Smooth muscle cell (in vitro differentiated cells): ENCODE data around the gene LUZP2. TPM values are rescaled to one million over a fixed set of nuclear protein-coding genes. Genes with fewer than 3 reads are reported as not detected.
"Not testable (repeated sequence)": the region's sequence is repeated elsewhere in the genome, so short reads cannot be mapped to it uniquely, and the experiment has no call there.

Source experiments
- DNase-seq: peaks from one replicate; lab custom pipeline; 2025; ENCODE audit not compliant: unreplicated experiment; lab: John Stamatoyannopoulos, UW
- H2AFZ ChIP-seq: fragments of 200-600 bp; sonication (generic); 2 replicates; pipeline ENCODE4 v1.6.0; 2016; ENCODE audit warnings: antibody characterized with exemption, low read depth, mild to moderate bottlenecking
- H3F3A ChIP-seq: fragments of 200-600 bp; sonication (generic); 2 replicates; pipeline ENCODE4 v1.6.0; 2017; ENCODE audit warnings: antibody characterized with exemption, low read depth
- H3K27ac ChIP-seq: fragments of 200-600 bp; sonication (generic); 2 replicates; pipeline ENCODE4 v1.5.1; 2016; ENCODE audit warnings: low read depth, mild to moderate bottlenecking
- H3K27me3 ChIP-seq: fragments of 200-600 bp; sonication (generic); 2 replicates; pipeline ENCODE4 v1.6.1; 2016; ENCODE audit warnings: low read depth, mild to moderate bottlenecking
- H3K36me3 ChIP-seq: fragments of 200-600 bp; sonication (generic); 2 replicates; pipeline ENCODE4 v1.5.1; 2016; ENCODE audit warnings: low read depth
- H3K4me1 ChIP-seq: fragments of 200-600 bp; sonication (generic); 2 replicates; pipeline ENCODE4 v1.5.1; 2016; ENCODE audit warnings: low read depth
- H3K4me2 ChIP-seq: fragments of 200-600 bp; sonication (generic); 2 replicates; pipeline ENCODE4 v1.6.0; 2016; ENCODE audit warnings: mild to moderate bottlenecking
- H3K4me3 ChIP-seq: fragments of 200-600 bp; sonication (generic); 2 replicates; pipeline ENCODE4 v1.5.1; 2016; ENCODE audit warnings: mild to moderate bottlenecking
- H3K79me2 ChIP-seq: fragments of 200-600 bp; sonication (generic); 2 replicates; pipeline ENCODE4 v1.6.0; 2016; ENCODE audit warnings: low read depth, mild to moderate bottlenecking
- H3K9ac ChIP-seq: fragments of 200-600 bp; sonication (generic); 2 replicates; pipeline ENCODE4 v1.6.0; 2016; ENCODE audit warnings: low read depth
- H3K9me3 ChIP-seq: fragments of 200-600 bp; sonication (generic); replicated peaks from 2 replicates; pipeline ENCODE4 v1.5.1; 2016; ENCODE audit warnings: low read depth
- H4K20me1 ChIP-seq: fragments of 200-600 bp; sonication (generic); 2 replicates; pipeline ENCODE4 v1.6.0; 2016; ENCODE audit warnings: low read depth
- CTCF ChIP-seq: fragments of 200-600 bp; sonication (generic); IDR thresholded peaks from 2 replicates; pipeline ENCODE4 v1.5.1; 2017; ENCODE audit warnings: borderline replicate concordance, mild to moderate bottlenecking, antibody characterized with exemption; ENCODE audit not compliant: insufficient read depth, poor library complexity, severe bottlenecking
- WGBS: methylation state at CpG from one replicate; pipeline ENCODE4 v1.1.7; 2016; ENCODE audit warnings: low lambda C conversion rate; 5-methylcytosine and 5-hydroxymethylcytosine counted together
- polyA plus RNA-seq: library from polyadenylated mRNA; unstranded; fragments of >200 nt; fragmentation: Nextera tagmentation; extraction: Ambion mirVana; gene quantifications from 2 replicates; pipeline ENCODE4 v1.2.1, GENCODE V29; 2016
- total RNA-seq: library from RNA; depleted of rRNA; stranded (reverse); fragments of >200 nt; gene quantifications from 2 replicates; pipeline ENCODE4 v1.2.3, GENCODE V29; 2014

The LUZP2 gene
- total and polyA plus RNA-seq, 2 experiments from 2014 or later, result 1.1 to 1.3 TPM

- Histone ChIP-seq H3K36me3 (no peaks in the 10 kb centered on the region), H3K27ac (no peak overlapping the region), H3K79me2 (no peaks in the 10 kb centered on the region), H4K20me1 (no peaks in the 10 kb centered on the region), H3F3A (no peaks in the 10 kb centered on the region), H3K4me2 (no peak overlapping the region), H3K4me1 (no peaks in the 10 kb centered on the region), H3K9ac (no peak overlapping the region), H3K9me3 (no peaks in the 10 kb centered on the region), H3K27me3 (no peaks in the 10 kb centered on the region), H2AFZ (no peak overlapping the region), H3K4me3 (no peak overlapping the region)
- DNase-seq, result no peak
- 84% methylated on average over 5 of the region's 5 CpGs for WGBS
- TF ChIP-seq CTCF, result no peak
Observed at GRCh38 chr11:24949406-24949805, 452.6 kb downstream of the LUZP2 start.

GRCh38 chr11:24963852-24964251 is 467.0 kb downstream of the LUZP2 start:
- no peak for TF ChIP-seq CTCF
- Histone ChIP-seq H3K27ac (no peak overlapping the region), H3F3A (no peaks in the 10 kb centered on the region), H3K9me3 (no peaks in the 10 kb centered on the region), H3K79me2 (no peaks in the 10 kb centered on the region), H3K4me2 (no peak overlapping the region), H3K27me3 (no peaks in the 10 kb centered on the region), H3K9ac (no peak overlapping the region), H3K4me1 (no peaks in the 10 kb centered on the region), H3K36me3 (no peaks in the 10 kb centered on the region), H3K4me3 (no peak overlapping the region), H2AFZ (no peak overlapping the region), H4K20me1 (no peaks in the 10 kb centered on the region)
- 93% methylated on average over 2 of the region's 2 CpGs for WGBS
- no peak for DNase-seq

GRCh38 chr11:24965748-24966147 is 468.9 kb downstream of the LUZP2 start:
- no peaks in the 10 kb centered on the region for H3F3A ChIP-seq
- no peak overlapping the region for H3K4me2 ChIP-seq
- no peaks in the 10 kb centered on the region for H3K79me2 ChIP-seq
- no peak for DNase-seq
- no peaks in the 10 kb centered on the region for H3K36me3 ChIP-seq
- H3K4me3 ChIP-seq, result no peak overlapping the region
- H2AFZ ChIP-seq, result no peak overlapping the region
- no peaks in the 10 kb centered on the region for H3K9me3 ChIP-seq
- H4K20me1 ChIP-seq, result no peaks in the 10 kb centered on the region
- no peak for TF ChIP-seq CTCF
- no peaks in the 10 kb centered on the region for H3K4me1 ChIP-seq
- H3K27ac ChIP-seq, result no peak overlapping the region
- no peak overlapping the region for H3K9ac ChIP-seq
- no peaks in the 10 kb centered on the region for H3K27me3 ChIP-seq

- not testable (repeated sequence) for H3K27me3 ChIP-seq, H3K4me1 ChIP-seq, H2AFZ ChIP-seq, H3K4me3 ChIP-seq, H3K4me2 ChIP-seq, H3K9ac ChIP-seq, H3K36me3 ChIP-seq, H3K9me3 ChIP-seq, DNase-seq, H4K20me1 ChIP-seq, H3F3A ChIP-seq, H3K79me2 ChIP-seq, H3K27ac ChIP-seq
- WGBS, result 77% methylated on average over 7 of the region's 7 CpGs
Observed at GRCh38 chr11:24993903-24994302, 497.1 kb downstream of the LUZP2 start.

GRCh38 chr11:24999929-25000328 is 503.1 kb downstream of the LUZP2 start:
- H3K27ac ChIP-seq, H3K79me2 ChIP-seq, H3K9me3 ChIP-seq, H4K20me1 ChIP-seq, H3K4me1 ChIP-seq, H3F3A ChIP-seq, H3K27me3 ChIP-seq, H3K4me3 ChIP-seq, H3K36me3 ChIP-seq, DNase-seq, H3K9ac ChIP-seq, H2AFZ ChIP-seq, H3K4me2 ChIP-seq: not testable (repeated sequence)
- WGBS, result 86% methylated on average over 5 of the region's 5 CpGs
